Glomerular endothelial cell (primary cell): ENCODE results near the gene MSTO1. TPM values are rescaled to one million over a fixed set of nuclear protein-coding genes. Genes with fewer than 3 reads are reported as not detected.
"Not testable (repeated sequence)": the region's sequence is repeated elsewhere in the genome, so short reads cannot be mapped to it uniquely, and the experiment has no call there.

Experiments used
- DNase-seq: peaks from one replicate; pipeline ENCODE4 v3.0.0-alpha.2; 2011; ENCODE audit warnings: low read depth, low spot score; ENCODE audit errors: extremely low read depth
- total RNA-seq: library from RNA; depleted of rRNA; stranded (reverse); fragments of >200 nt; gene quantifications from 2 replicates; pipeline ENCODE4 v1.2.3, GENCODE V29; 2015

The MSTO1 gene
- total RNA-seq, 1 donor from 2014 or later, result 15.9 TPM

DNA sequence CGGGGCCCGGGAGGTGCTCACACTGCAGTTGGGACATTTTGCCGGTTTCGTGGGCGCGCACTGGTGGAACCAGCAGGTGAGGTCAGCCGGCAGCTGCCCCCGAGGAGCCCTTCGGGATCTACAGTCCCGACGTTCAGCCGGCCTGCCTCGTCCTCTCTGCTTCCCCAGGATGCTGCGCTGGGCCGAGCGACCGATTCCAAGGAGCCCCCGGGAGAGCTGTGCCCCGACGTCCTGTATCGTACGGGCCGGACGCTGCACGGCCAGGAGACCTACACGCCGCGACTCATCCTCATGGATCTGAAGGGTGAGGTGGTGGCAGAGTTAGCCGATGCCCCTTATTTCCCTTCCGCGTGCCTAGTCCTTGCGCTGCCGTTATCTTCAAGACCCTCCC is 234 bp downstream of the MSTO1 start:
- DNase-seq, result not testable (repeated sequence)

- not testable (repeated sequence) for DNase-seq
These were observed 3.2 kb downstream of the MSTO1 start for GRCh38 chr1:155613226-155613625.

DNA sequence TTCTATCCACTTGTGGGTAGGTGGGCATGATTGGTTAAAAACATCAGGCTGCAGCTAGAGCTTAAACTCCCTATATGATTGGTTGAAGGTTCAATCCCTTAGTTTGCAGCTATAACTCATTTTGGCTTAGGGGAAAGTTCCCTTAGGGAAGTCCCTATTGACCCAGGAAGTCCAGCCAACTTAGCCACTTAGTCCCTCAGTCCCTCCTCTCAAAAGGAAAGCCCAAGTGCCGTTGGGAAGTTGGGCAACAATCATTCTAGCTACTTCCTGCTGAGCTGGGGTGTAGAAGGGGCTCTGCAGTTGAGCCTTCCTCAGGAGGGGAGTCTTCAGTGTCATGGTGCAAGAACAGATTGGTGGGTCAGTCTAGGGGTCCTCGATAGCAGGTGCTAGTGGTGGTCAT is 12.2 kb downstream of the MSTO1 start:
- DNase-seq, result no peak

GRCh38 chr1:155623357-155623756 is 13.3 kb downstream of the MSTO1 start:
- DNase-seq, result no peak

- not testable (repeated sequence) for DNase-seq
These were observed 16.4 kb downstream of the MSTO1 start for GRCh38 chr1:155626428-155626827.

DNA sequence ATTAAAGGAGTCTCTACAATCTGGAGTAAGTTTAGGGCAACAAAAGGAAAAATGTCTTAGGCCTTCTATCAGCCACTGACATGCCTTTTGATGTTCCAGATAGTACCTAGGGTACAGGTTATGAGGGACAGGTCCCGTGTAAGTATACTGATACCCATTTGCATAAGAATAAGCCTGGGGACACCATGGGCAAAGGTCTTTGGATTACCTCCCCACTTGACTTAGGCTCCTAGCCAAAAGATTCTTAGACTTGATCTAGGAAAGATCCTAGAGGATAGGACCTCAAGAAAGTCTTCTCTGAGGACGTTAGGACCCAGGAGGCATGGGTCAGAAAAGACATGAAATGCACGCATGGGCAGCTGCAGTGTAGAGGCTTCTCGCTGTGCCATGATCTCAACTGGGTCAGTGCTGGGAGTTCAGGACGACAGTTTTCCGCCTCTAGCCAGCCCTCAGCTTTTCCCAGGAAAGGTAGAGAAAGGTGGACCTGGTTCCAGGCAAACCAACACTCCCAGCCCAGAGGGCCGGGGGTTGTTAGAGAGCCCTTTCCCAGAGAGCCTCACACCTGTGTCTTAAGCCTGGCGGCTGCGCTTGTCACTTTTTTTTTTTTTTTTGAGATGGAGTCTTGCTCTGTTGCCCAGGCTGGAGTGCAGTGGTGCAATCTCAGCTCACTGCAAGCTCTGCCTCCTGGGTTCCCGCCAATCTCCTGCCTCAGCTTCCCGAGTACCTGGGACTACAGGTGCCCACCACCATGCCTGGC is 26.6 kb downstream of the MSTO1 start:
- no peak for DNase-seq

DNA sequence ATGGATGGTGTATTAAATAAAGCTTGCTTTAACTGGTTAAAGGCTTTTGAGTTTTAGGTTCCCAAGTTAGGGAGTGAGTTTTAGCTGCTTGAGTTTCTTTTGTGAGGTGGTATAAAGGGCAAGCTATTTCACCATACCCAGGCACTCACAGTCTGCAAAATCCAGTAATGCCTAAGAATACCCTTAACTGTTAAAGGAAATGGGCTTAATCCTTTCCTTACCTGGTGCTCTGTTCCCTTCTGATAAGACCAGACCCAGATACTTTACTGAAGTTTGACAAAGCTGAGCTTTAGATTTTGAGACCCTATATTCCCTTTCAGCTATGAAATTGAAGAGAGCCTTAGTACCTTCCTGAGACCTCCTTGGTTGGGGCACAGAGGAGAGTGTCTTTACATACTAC is 30.3 kb downstream of the MSTO1 start:
- DNase-seq, result no peak

DNA sequence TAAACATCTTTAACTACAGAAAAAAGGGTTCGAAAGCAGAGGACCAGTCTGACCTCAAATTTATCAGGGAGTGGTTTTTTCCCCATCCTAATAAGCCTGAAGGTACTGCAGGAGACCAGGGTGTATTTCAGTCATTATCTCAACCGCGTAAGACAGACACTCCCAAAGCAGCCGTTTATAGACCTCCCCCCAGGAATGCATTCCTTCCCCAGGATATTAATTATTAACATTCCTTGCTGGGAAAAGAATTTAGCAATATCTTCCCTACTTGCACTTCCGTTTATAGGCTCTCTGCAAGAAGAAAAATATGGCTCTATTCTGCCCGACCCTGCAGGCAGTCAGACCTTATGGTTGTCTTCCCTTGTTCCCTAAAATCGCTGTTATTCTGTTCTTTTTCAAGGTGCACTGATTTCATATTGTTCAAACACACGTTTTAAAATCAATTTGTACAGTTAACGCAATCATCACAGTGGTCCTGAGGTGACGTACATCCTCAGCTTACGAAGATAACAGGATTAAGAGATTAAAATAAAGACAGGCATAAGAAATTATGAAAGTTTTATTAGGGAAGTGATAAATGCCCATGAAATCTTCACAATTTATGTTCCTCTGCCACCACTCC is 32.7 kb downstream of the MSTO1 start:
- DNase-seq, result not testable (repeated sequence)

DNA sequence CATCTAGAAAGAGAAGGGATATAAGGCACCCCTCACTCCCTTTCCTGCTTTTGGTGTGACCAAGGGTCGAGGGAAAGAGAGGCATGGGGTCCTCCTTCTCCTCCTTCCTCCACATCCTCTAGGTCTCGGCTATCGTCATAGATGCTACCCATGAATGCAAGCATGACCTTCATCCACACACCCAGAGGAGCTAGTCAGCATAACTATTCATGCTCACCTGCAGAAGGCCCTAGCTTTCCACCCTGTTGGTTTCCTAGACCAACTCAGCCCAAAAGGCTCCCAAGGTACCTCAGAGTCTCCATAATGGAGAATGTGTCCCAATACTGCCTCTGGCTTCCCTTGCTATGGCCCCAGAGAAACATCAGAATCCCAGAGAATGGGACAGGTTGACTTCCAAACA is 33.2 kb downstream of the MSTO1 start:
- no peak for DNase-seq

DNA sequence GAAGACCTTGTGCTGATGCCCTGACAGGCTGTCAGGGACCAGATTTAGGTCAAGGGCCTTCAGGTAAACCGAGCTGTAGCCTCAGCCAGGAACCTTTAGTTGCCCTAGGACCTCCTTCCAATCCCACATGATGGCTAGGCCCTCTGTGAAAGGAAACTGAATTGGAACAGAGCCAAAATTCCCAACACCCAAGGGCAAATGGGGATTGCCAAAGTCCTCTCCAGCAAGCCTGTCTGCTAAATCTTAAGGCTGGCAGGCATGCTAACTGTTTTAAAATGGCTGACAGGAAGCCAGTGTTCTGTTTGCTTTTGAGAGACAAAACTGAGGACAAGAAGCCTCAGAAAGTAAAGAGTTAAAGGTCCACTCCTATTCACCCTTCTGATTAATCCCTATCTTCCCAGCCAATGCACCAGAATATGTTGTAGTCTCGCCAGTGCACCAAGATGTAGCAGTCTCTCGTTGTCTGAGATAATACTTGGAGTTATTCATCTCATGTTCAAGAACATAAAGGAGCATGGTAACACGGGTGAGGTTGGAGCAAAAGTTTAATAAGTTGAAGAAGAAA is 35.1 kb downstream of the MSTO1 start:
- DNase-seq, result no peak

- DNase-seq, result no peak
These were observed 35.6 kb downstream of the MSTO1 start for GRCh38 chr1:155645648-155646047.

DNA sequence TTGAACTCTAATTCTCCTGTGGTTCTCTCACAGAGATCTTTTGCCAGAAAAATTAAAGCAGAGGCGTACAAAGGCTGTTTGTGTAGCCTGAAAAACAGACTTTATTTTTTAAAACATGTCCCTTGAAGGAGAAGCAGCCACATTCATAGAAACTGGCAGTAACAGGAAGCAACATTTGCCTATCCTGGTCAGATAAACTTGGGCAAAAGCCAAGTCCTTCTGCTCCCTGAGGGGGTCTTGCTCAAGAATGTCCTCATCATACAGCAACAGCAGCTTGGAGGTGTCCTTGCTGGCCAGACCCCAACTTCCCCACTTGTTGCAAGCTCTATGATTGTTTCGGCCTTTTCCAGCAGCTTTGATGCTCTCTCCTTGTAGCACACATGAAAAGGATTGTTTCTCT is 36.3 kb downstream of the MSTO1 start:
- DNase-seq, result no peak

GRCh38 chr1:155648207-155649147 is 38.5 kb downstream of the MSTO1 start:
- DNase-seq, result peak; percentile 55

GRCh38 chr1:155649676-155650075 is 39.7 kb downstream of the MSTO1 start:
- no peak for DNase-seq

DNA sequence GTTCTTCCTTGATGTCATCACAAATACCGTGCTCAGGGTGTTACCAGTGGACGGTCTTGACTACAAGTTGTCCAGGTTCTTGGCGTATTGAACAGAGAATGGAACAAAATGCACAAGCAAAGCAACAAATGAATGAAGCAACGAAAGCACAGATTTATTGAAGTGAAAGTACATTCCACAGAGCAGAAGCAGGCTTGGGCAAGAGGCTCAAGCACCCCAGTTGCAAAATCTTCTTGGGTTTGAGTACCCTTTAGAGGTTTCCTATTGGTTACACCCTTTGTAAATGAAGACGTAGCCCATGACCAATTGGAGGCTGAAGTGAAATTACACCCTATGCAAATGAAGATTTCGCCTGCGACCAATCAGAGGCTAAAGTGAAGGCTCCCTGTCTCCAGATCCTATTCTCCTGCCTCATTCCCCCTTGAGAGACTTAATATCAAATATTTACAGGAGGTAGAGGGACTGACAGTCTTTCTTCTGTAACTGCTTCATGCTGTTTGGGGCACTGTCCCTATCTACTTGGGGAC is 40.3 kb downstream of the MSTO1 start:
- no peak for DNase-seq

- DNase-seq, result no peak
These were observed 42.0 kb downstream of the MSTO1 start for GRCh38 chr1:155651861-155652661.

DNA sequence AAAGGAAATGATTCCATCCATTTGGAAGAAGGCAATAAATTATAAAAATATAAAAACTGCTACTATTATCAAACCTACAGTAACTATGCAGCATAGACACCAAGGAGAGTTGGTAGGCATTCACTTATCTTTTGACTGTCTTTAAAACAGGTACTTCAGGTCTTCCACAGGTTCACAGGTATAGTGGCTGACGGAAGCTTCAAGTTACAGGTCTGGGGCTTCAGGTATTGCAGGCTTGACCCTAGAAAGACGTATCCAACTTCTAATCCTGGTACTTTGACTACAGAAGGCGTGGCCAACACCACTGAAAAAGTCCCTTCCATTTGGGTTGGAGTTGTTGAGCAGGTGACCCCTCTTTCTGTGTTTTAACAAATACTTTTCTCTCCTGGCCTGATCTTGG is 42.9 kb downstream of the MSTO1 start:
- no peak for DNase-seq

DNA sequence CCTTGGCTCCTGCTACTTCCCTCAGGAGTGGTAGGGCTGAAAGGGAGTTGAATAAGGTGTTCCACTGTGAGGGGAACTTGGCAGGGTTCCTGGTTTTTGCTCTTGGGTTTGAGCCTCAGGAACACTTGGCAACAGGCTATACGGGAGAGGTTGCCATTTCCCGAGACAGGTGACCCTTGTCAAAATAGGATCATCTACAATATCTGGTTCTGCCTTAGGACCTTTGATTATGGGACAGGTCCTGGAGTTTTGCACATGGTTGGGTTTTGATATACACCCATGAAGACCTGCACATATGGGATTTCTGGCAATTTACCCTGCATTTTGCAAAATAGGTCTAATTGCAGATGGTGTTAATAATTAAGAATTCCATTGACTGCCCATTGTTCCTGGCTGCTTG is 47.4 kb downstream of the MSTO1 start:
- DNase-seq, result no peak

DNA sequence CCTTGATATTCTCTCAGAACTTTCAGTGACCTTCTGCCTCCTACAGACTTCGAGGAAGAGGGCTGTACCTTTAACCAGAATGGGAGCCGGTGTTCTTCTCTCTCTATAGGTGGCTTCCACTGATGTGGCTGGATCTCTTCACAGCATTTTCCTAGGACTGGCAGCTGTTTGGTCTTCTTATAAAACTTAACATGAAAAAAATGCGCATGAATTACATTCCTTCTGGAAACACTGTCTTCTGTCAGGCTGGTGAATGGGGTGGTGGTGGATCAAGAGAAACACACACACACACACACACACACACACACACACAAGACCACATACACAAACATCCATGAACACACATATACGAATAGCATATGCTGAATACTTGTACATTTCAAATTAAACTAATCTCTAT is 51.2 kb downstream of the MSTO1 start:
- not testable (repeated sequence) for DNase-seq
